NOMO-1 (cell line): ENCODE measurements around the gene STON2.
"Not testable (repeated sequence)": the region's sequence is repeated elsewhere in the genome, so short reads cannot be mapped to it uniquely, and the experiment has no call there.

Experiments used
- DNase-seq, 2 experiments: peaks; one replicate each; lab custom pipeline; 2025; ENCODE audit not compliant: unreplicated experiment in 2 of 2; lab: John Stamatoyannopoulos, UW

Gene STON2

GRCh38 chr14:81386290-81386745, 13.8 kb downstream of the STON2 start:
- no peak for DNase-seq

GRCh38 chr14:81385886-81386285, 14.2 kb downstream of the STON2 start:
- DNase-seq, result no peak

GRCh38 chr14:81385419-81385818, 14.7 kb downstream of the STON2 start:
- DNase-seq, result no peak

GRCh38 chr14:81384900-81385299, 15.2 kb downstream of the STON2 start:
- no peak for DNase-seq

GRCh38 chr14:81382517-81383225, 17.5 kb downstream of the STON2 start:
- no peak for DNase-seq

- not testable (repeated sequence) for DNase-seq
Observed at GRCh38 chr14:81380009-81380408, 20.1 kb downstream of the STON2 start.

- DNase-seq, result no peak
Observed at GRCh38 chr14:81371802-81372201, 28.3 kb downstream of the STON2 start.

- DNase-seq, result no peak
Observed at GRCh38 chr14:81367563-81367962, 32.6 kb downstream of the STON2 start.

- DNase-seq, result no peak
Observed at GRCh38 chr14:81366884-81367283, 33.2 kb downstream of the STON2 start.

- DNase-seq, result no peak
Observed at GRCh38 chr14:81366214-81366613, 33.9 kb downstream of the STON2 start.

GRCh38 chr14:81363746-81364378, 36.3 kb downstream of the STON2 start:
- no peak for DNase-seq

GRCh38 chr14:81353691-81354323, 46.3 kb downstream of the STON2 start:
- DNase-seq, result no peak

GRCh38 chr14:81352413-81352812, 47.7 kb downstream of the STON2 start:
- DNase-seq, result no peak

- DNase-seq, result no peak
Observed at GRCh38 chr14:81351205-81351604, 48.9 kb downstream of the STON2 start.

- no peak for DNase-seq
Observed at GRCh38 chr14:81350344-81351130, 49.6 kb downstream of the STON2 start.

- DNase-seq, result peak; percentile 32 to 69
Observed at GRCh38 chr14:81348061-81348460, 52.1 kb downstream of the STON2 start.

- no peak for DNase-seq
Observed at GRCh38 chr14:81345781-81346180, 54.3 kb downstream of the STON2 start.

GRCh38 chr14:81344481-81345160, 55.5 kb downstream of the STON2 start:
- DNase-seq, result no peak

- DNase-seq, result no peak
Observed at GRCh38 chr14:81343701-81344100, 56.4 kb downstream of the STON2 start.

GRCh38 chr14:81342850-81343580, 57.1 kb downstream of the STON2 start:
- no peak for DNase-seq
